Breast epithelium (tissue), 4 donors: ENCODE measurements around the gene TMEM82. TPM values are rescaled to one million over a fixed set of nuclear protein-coding genes. Genes with fewer than 3 reads are reported as not detected.

Experiments
- DNase-seq, 2 donors: peaks; one replicate each; pipeline ENCODE4 v3.0.0-alpha.2; 2019; ENCODE audit warnings: low spot score in 2 of 2
- H3K27ac ChIP-seq, 2 donors: fragments of 200-600 bp; sonication (generic) in 1 of 2; one replicate each; pipeline ENCODE4 v1.5.1; 2016 to 2019; ENCODE audit warnings: mild to moderate bottlenecking in 1 of 2
- H3K27me3 ChIP-seq, 2 donors: fragments of 200-600 bp; sonication (generic) in 1 of 2; one replicate each; pipeline versions ENCODE4 v1.5.1 to v1.6.0; 2017 to 2019; ENCODE audit warnings: control low read depth in 1 of 2, mild to moderate bottlenecking in 1 of 2
- H3K36me3 ChIP-seq: fragments of 200-600 bp; one replicate; pipeline ENCODE4 v1.5.1; 2019
- H3K4me1 ChIP-seq, 2 donors: fragments of 200-600 bp; sonication (generic); one replicate each; pipeline ENCODE4 v1.5.1; 2016 to 2019; ENCODE audit warnings: control low read depth in 1 of 2
- H3K4me3 ChIP-seq, 3 donors: fragments of 200-600 bp; sonication (generic); 1 replicate in 2 of 3; 2 replicates in 1 of 3; pipeline ENCODE4 v1.5.1; 2016 to 2019; ENCODE audit warnings: mild to moderate bottlenecking in 3 of 3, moderate library complexity in 2 of 3
- H3K9me3 ChIP-seq, 2 donors: fragments of 200-600 bp; sonication (generic) in 1 of 2; one replicate each; pipeline ENCODE4 v1.5.1; 2016 to 2019; ENCODE audit warnings: control low read depth in 1 of 2
- POLR2A ChIP-seq: fragments of 450-650 bp; IDR thresholded peaks from one replicate; pipeline ENCODE4 v1.6.1; 2016; ENCODE audit warnings: antibody characterized with exemption, mild to moderate bottlenecking, moderate library complexity
- POLR2AphosphoS5 ChIP-seq, 3 donors: sonication (generic); formaldehyde crosslinking; IDR thresholded peaks; one replicate each; pipeline ENCODE4 v1.6.1; 2017; ENCODE audit warnings: antibody characterized with exemption in 3 of 3
- intact Hi-C: fragments of 100-400 bp; cut with DNase I; formaldehyde crosslinking; loops from one replicate; pipeline ENCODE4 v1.15.1; 2023; ENCODE audit warnings: low total_unique reads
- total RNA-seq, 3 donors: library from RNA; depleted of rRNA; stranded (reverse); fragments of >200 nt; gene quantifications; one replicate each; pipeline ENCODE4 v1.1.0, GENCODE V29; 2016
- TF ChIP-seq, protein P1 (sequence below), 3 donors: fragments of 450-650 bp; IDR thresholded peaks; one replicate each; pipeline ENCODE4 v1.5.1; 2016 to 2017; ENCODE audit warnings: antibody characterized with exemption in 3 of 3, mild to moderate bottlenecking in 3 of 3, moderate library complexity in 3 of 3

Gene TMEM82
- total RNA-seq, 3 donors from 2014 or later = not detected

DNA sequence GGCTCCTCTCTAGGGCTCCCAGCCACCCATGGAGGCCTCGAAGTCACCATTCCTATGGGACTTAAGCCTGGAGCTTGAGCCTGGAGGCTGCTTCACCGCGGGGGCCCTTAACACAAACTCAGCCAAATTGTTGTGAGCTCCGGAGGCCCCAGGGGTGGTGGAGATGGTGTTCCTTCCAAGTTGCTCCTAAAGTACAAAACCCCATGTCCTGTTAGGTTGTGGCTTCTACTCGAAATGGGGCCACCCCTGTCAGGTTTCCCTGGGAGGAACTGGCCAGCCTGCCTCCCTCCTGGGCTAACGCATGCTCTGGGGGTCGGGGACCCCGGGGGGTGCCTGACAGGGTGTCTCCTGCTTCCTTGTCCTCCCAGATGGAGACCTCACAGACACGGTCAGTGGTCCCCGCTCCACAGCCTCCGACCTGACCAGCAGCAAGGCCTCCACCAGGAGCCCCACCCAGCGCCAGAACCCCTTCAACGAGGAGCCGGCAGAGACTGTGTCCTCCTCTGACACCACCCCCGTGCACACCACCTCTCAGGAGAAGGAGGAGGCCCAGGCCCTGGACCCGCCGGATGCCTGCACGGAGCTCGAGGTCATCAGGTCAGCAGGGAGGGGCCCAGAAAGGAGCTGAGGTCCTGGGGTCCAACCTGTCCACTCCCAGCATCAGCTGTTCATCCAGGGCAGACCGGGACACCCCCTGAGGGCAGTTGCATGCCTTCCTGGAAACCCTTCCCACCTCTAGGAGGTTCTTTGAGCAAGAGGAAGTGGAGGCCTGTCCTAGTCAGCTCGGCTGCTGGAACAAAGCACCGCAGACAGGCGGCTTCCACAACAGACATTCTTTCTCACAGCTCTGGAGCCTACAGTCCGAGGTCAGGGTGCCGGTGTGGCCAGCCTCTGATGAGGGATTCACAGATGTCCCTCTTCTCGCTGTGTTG lies 17.1 kb upstream of the TMEM82 start:
- TF ChIP-seq, protein P1, sequence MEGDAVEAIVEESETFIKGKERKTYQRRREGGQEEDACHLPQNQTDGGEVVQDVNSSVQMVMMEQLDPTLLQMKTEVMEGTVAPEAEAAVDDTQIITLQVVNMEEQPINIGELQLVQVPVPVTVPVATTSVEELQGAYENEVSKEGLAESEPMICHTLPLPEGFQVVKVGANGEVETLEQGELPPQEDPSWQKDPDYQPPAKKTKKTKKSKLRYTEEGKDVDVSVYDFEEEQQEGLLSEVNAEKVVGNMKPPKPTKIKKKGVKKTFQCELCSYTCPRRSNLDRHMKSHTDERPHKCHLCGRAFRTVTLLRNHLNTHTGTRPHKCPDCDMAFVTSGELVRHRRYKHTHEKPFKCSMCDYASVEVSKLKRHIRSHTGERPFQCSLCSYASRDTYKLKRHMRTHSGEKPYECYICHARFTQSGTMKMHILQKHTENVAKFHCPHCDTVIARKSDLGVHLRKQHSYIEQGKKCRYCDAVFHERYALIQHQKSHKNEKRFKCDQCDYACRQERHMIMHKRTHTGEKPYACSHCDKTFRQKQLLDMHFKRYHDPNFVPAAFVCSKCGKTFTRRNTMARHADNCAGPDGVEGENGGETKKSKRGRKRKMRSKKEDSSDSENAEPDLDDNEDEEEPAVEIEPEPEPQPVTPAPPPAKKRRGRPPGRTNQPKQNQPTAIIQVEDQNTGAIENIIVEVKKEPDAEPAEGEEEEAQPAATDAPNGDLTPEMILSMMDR (IDR thresholded peaks at IDR 0.05) = no peak
- no peak for TF ChIP-seq POLR2AphosphoS5 (IDR thresholded peaks at IDR 0.05)
- TF ChIP-seq POLR2A = no peak
- H3K4me3 ChIP-seq = no peak overlapping the region
- intact Hi-C loops = no loop called here
- no peaks in the 10 kb centered on the region for H3K27me3 ChIP-seq
- DNase-seq = no peak
- H3K36me3 ChIP-seq = peaks cover 18% of the 10 kb centered on the region
- no peak overlapping the region for H3K27ac ChIP-seq
- no peaks in the 10 kb centered on the region for H3K4me1 ChIP-seq
- no peaks in the 10 kb centered on the region for H3K9me3 ChIP-seq

DNA sequence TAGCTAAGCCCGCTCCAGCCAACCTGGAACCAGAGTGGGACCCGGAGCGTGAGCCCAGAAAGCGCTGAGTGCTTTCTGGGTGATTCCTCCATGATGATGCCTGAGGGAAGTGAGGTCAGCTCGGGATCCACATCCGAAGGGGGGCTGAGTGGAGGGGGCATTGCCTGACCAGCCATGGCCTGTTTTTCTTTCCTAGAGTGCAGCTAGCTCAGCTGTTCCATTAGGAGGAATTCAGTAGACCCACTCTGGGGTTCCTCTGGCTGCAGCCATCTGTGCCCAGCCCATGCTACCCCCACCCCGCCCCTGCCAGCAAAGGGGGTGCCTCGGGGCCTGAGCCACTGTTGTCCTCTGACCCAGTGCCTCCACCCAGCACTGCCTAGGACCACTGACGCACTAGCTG lies 15.8 kb upstream of the TMEM82 start:
- no peak overlapping the region for H3K27ac ChIP-seq
- TF ChIP-seq, protein P1 (IDR thresholded peaks at IDR 0.05) = no peak
- TF ChIP-seq POLR2AphosphoS5 (IDR thresholded peaks at IDR 0.05) (no peak), POLR2A (no peak)
- DNase-seq = no peak
- H3K9me3 ChIP-seq = no peaks in the 10 kb centered on the region
- no peaks in the 10 kb centered on the region for H3K27me3 ChIP-seq
- intact Hi-C loops = no loop called here
- peaks cover 18% of the 10 kb centered on the region for H3K36me3 ChIP-seq
- H3K4me3 ChIP-seq = no peak overlapping the region
- H3K4me1 ChIP-seq = no peaks in the 10 kb centered on the region

DNA sequence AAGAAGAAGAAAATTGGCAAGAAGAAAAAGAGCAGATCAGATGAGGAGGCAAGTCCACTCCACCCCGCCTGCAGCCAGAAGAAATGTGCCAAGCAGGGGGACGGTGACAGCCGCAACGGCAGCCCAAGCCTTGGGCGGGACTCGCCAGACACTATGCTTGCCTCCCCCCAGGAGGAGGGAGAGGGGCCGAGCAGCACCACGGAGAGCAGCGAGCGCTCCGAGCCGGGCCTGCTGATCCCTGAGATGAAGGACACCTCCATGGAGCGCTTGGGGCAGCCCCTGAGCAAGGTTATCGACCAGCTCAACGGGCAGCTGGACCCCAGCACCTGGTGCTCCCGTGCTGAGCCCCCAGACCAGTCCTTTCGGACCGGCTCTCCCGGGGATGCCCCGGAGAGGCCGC lies 15.3 kb upstream of the TMEM82 start:
- no peak for TF ChIP-seq POLR2AphosphoS5 (IDR thresholded peaks at IDR 0.05)
- no peak for TF ChIP-seq POLR2A
- TF ChIP-seq, protein P1 (IDR thresholded peaks at IDR 0.05) = no peak
- H3K4me1 ChIP-seq = no peaks in the 10 kb centered on the region
- no peak overlapping the region for H3K27ac ChIP-seq
- no peaks in the 10 kb centered on the region for H3K9me3 ChIP-seq
- H3K27me3 ChIP-seq = no peaks in the 10 kb centered on the region
- intact Hi-C loops = no loop called here
- peaks cover 18% of the 10 kb centered on the region for H3K36me3 ChIP-seq
- no peak for DNase-seq
- no peak overlapping the region for H3K4me3 ChIP-seq

DNA sequence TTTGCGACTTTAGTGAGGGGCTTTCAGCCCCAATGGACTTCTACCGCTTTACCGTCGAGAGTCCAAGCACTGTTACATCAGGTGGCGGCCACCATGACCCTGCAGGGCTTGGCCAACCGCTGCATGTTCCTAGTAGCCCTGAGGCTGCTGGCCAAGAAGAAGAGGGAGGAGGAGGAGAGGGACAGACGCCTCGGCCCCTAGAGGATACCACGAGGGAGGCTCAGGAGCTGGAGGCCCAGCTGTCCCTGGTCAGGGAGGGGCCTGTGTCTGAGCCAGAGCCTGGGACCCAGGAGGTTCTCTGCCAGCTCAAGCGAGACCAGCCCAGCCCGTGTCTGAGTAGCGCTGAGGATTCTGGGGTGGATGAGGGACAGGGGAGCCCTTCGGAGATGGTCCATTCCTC lies 14.9 kb upstream of the TMEM82 start:
- H3K27me3 ChIP-seq = no peaks in the 10 kb centered on the region
- DNase-seq = no peak
- intact Hi-C loops = no loop called here
- H3K4me3 ChIP-seq = no peak overlapping the region
- no peaks in the 10 kb centered on the region for H3K9me3 ChIP-seq
- peaks cover 18% of the 10 kb centered on the region for H3K36me3 ChIP-seq
- H3K27ac ChIP-seq = no peak overlapping the region
- no peaks in the 10 kb centered on the region for H3K4me1 ChIP-seq
- TF ChIP-seq POLR2AphosphoS5 (IDR thresholded peaks at IDR 0.05) (no peak), POLR2A (no peak)
- TF ChIP-seq, protein P1 (IDR thresholded peaks at IDR 0.05) = no peak

DNA sequence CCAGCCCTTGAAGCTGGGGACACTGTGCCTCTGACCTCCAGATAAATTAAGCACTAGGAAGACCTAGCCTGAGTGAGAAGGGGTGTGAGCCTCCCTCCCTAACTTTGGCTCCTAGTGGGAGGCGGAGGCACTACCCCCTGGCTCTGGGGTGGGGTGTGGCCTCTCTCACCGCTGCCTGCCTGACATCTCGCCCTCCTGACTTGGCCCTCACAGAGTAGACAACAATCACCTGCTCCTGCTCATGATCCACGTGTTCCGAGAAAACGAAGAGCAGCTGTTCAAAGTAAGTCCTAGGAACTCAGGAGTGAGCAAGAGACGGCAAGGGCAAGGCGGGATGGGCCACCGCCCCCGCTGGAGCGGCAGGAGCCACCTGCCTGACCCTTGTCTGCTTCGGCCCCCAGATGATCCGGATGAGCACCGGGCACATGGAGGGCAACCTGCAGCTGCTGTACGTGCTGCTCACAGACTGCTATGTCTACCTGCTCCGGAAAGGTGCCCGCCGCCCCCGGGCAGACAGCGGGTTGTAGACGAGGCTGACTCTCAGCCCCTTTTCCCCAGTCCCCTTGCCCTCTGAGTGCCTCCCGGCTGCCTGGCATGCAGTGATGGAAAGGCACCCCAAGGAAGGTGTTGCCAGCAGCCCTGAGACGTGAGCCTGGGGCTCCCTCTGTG lies 14.3 kb upstream of the TMEM82 start:
- H3K27me3 ChIP-seq = no peaks in the 10 kb centered on the region
- H3K9me3 ChIP-seq = no peaks in the 10 kb centered on the region
- TF ChIP-seq, protein P1 (IDR thresholded peaks at IDR 0.05) = no peak
- no peak for TF ChIP-seq POLR2AphosphoS5 (IDR thresholded peaks at IDR 0.05)
- no peak for TF ChIP-seq POLR2A

More for the DNA sequence above, 14.3 kb upstream of the TMEM82 start:
- H3K36me3 ChIP-seq = peaks cover 18% of the 10 kb centered on the region
- H3K27ac ChIP-seq = no peak overlapping the region
- no peak overlapping the region for H3K4me3 ChIP-seq
- intact Hi-C loops = no loop called here
- no peaks in the 10 kb centered on the region for H3K4me1 ChIP-seq
- no peak for DNase-seq
